HepG2 (cell line): ENCODE data around the gene MBTPS1. TPM values are rescaled to one million over a fixed set of nuclear protein-coding genes. Genes with fewer than 3 reads are reported as not detected.

ENCODE experiments used
- ARNT2 ChIP-seq: sonication (generic); formaldehyde crosslinking; IDR thresholded peaks from 2 replicates; pipeline ENCODE4 v1.8.0; 2022; ENCODE audit warnings: mild to moderate bottlenecking, low read depth, missing genetic modification reagents, moderate library complexity
- ATF7 ChIP-seq, 2 experiments: fragments of 450-650 bp in 1 of 2; sonication (generic) in 1 of 2; formaldehyde crosslinking in 1 of 2; IDR thresholded peaks; 2 replicates each; pipeline versions ENCODE4 v1.4.0 to v1.6.1; 2016 to 2020; ENCODE audit warnings: antibody characterized with exemption in 1 of 2, mild to moderate bottlenecking in 1 of 2, missing genetic modification reagents in 1 of 2
- CAMTA2 ChIP-seq: sonication (generic); formaldehyde crosslinking; IDR thresholded peaks from 2 replicates; pipeline ENCODE4 v1.4.0; 2020; ENCODE audit warnings: mild to moderate bottlenecking, missing genetic modification reagents, borderline replicate concordance
- DNMT3B ChIP-seq: conservative IDR thresholded peaks from 2 replicates; pipeline ENCODE4 v1.6.1; 2016; ENCODE audit warnings: missing biosample characterization, control low read depth
- FIP1L1 ChIP-seq: fragments of 200-400 bp; formaldehyde crosslinking; IDR thresholded peaks from 2 replicates; pipeline ENCODE4 v1.6.1; 2018; ENCODE audit warnings: low read depth, mild to moderate bottlenecking, low read length, moderate library complexity, borderline replicate concordance; ENCODE audit not compliant: insufficient read depth
- ISL2 ChIP-seq: sonication (generic); formaldehyde crosslinking; IDR thresholded peaks from 2 replicates; pipeline ENCODE4 v1.5.0; 2020; ENCODE audit warnings: missing genetic modification reagents
- NCOA2 ChIP-seq: sonication (generic); formaldehyde crosslinking; IDR thresholded peaks from 2 replicates; pipeline ENCODE4 v1.8.0; 2022; ENCODE audit warnings: inconsistent platforms
- NR1H2 ChIP-seq: sonication (generic); formaldehyde crosslinking; IDR thresholded peaks from 2 replicates; pipeline ENCODE4 v1.8.1; 2022; ENCODE audit warnings: low read depth, missing genetic modification reagents, borderline replicate concordance
- NR2F6 ChIP-seq, 2 experiments: IDR thresholded peaks; 2 replicates each; pipeline ENCODE4 v1.6.1; 2016; ENCODE audit warnings: antibody characterized with exemption in 1 of 2, mild to moderate bottlenecking in 1 of 2
- RBFOX2 ChIP-seq: fragments of 200-400 bp; formaldehyde crosslinking; IDR thresholded peaks from 2 replicates; pipeline ENCODE4 v1.6.1; 2017; ENCODE audit warnings: low read depth, mild to moderate bottlenecking, low read length
- THAP8 ChIP-seq: sonication (generic); formaldehyde crosslinking; IDR thresholded peaks from 2 replicates; pipeline ENCODE4 v1.5.1; 2020; ENCODE audit warnings: missing genetic modification reagents, mild to moderate bottlenecking, borderline replicate concordance
- U2AF2 ChIP-seq: fragments of 200-400 bp; formaldehyde crosslinking; IDR thresholded peaks from 2 replicates; pipeline ENCODE4 v1.6.1; 2017; ENCODE audit warnings: low read depth, mild to moderate bottlenecking, low read length
- ZFP91 ChIP-seq: sonication (generic); formaldehyde crosslinking; IDR thresholded peaks from 2 replicates; pipeline ENCODE4 v1.9.0; 2022; ENCODE audit warnings: missing genetic modification reagents, mild to moderate bottlenecking, borderline replicate concordance
- ZNF136 ChIP-seq: sonication (generic); formaldehyde crosslinking; IDR thresholded peaks from 2 replicates; pipeline ENCODE4 v1.8.1; 2022; ENCODE audit warnings: low read depth, mild to moderate bottlenecking, moderate library complexity, missing genetic modification reagents
- ZNF180 ChIP-seq: sonication (generic); formaldehyde crosslinking; IDR thresholded peaks from 2 replicates; pipeline ENCODE4 v1.4.0; 2020; ENCODE audit warnings: low read depth, missing genetic modification reagents, borderline replicate concordance
- ZNF264 ChIP-seq: sonication (generic); formaldehyde crosslinking; IDR thresholded peaks from 2 replicates; pipeline ENCODE4 v1.4.0; 2020; ENCODE audit warnings: missing genetic modification reagents
- ZNF441 ChIP-seq: sonication (generic); formaldehyde crosslinking; IDR thresholded peaks from 2 replicates; pipeline ENCODE4 v1.7.0; 2021; ENCODE audit warnings: missing genetic modification reagents, borderline replicate concordance
- ZNF777 ChIP-seq: sonication (generic); formaldehyde crosslinking; IDR thresholded peaks from 2 replicates; pipeline ENCODE4 v1.4.0; 2020; ENCODE audit warnings: missing genetic modification reagents
- ZNF782 ChIP-seq: sonication (generic); formaldehyde crosslinking; IDR thresholded peaks from 2 replicates; pipeline ENCODE4 v1.4.0; 2020; ENCODE audit warnings: missing genetic modification reagents, mild to moderate bottlenecking, borderline replicate concordance
- ZNF850 ChIP-seq: sonication (generic); formaldehyde crosslinking; conservative IDR thresholded peaks from 2 replicates; pipeline ENCODE4 v1.9.0; 2021; ENCODE audit warnings: mild to moderate bottlenecking, missing genetic modification reagents
- ZNF878 ChIP-seq: sonication (generic); formaldehyde crosslinking; IDR thresholded peaks from 2 replicates; pipeline ENCODE4 v1.8.1; 2023; ENCODE audit warnings: mild to moderate bottlenecking, missing genetic modification reagents, moderate library complexity
- ZSCAN31 ChIP-seq: sonication (generic); formaldehyde crosslinking; IDR thresholded peaks from 2 replicates; pipeline ENCODE4 v1.5.0; 2020; ENCODE audit warnings: low read depth, mild to moderate bottlenecking, missing genetic modification reagents
- polyA plus RNA-seq, 8 experiments: library from polyadenylated mRNA; depleted of rRNA in 3 of 8; stranded (reverse) in 7 of 8; unstranded in 1 of 8; fragments of >200 nt; fragmentation: Illumina TruSeq in 4 of 8; extraction: Trizol in 4 of 8; gene quantifications; 2 replicates each; pipeline versions ENCODE4 v1.2.1 to v1.2.3, GENCODE V29; 2011 to 2016; ENCODE audit warnings: low read depth in 4 of 8, missing spikeins in 1 of 8, mixed read lengths in 1 of 8; ENCODE audit not compliant: insufficient read depth in 1 of 8
- total RNA-seq, 5 experiments: library from RNA; depleted of rRNA; stranded (reverse); fragments of >200 nt; fragmentation: Illumina TruSeq; extraction: Trizol; gene quantifications; 2 replicates each; pipeline ENCODE4 v1.2.3, GENCODE V29; 2016; ENCODE audit warnings: low read depth in 1 of 5
- TF ChIP-seq, protein P1 (sequence below): sonication (generic); formaldehyde crosslinking; IDR thresholded peaks from 2 replicates; pipeline ENCODE4 v1.8.0; 2022; ENCODE audit warnings: mild to moderate bottlenecking, missing genetic modification reagents; ENCODE audit not compliant: insufficient replicate concordance

The MBTPS1 gene
- total and polyA plus RNA-seq, 2 of the 13 experiments (the other 11 are each of a cell fraction or from before 2014, with no cell fraction given) = 56.7 to 91.3 TPM

- TF ChIP-seq ZSCAN31 (CRISPR knock-in tag) (peak; percentile 84), U2AF2 (peak; percentile 79; the same call in 1 of the 2 replicates), FIP1L1 (no peak), ZNF136 (CRISPR knock-in tag) (peak; percentile 92; the same call in 1 of the 2 replicates), THAP8 (CRISPR knock-in tag) (peak; percentile 98; the same call in 1 of the 2 replicates), DNMT3B (peak; percentile 9; the same call in 1 of the 2 replicates), NR2F6 (IDR thresholded peaks at IDR 0.05) (peak; percentile 86), NR2F6 (CRISPR knock-in tag; IDR thresholded peaks at IDR 0.05) (peak; percentile 88), ZNF180 (0 out of 2 replicates have a peak, but pooled peaks have one; percentile 21), RBFOX2 (peak; percentile 98), NCOA2 (peak; percentile 68), ZNF264 (CRISPR knock-in tag) (no peak; the same call in 1 of the 2 replicates), ZNF777 (CRISPR knock-in tag) (peak; percentile 76; the same call in 1 of the 2 replicates), ZFP91 (CRISPR knock-in tag) (peak; percentile 81; the same call in 1 of the 2 replicates), CAMTA2 (CRISPR knock-in tag) (peak; percentile 98), ARNT2 (CRISPR knock-in tag) (peak; percentile 100), ISL2 (CRISPR knock-in tag) (peak; percentile 28), ZNF878 (CRISPR knock-in tag) (peak; percentile 20; the same call in 1 of the 2 replicates), ZNF850 (CRISPR knock-in tag) (peak; percentile 21; the same call in 1 of the 2 replicates), ZNF441 (CRISPR knock-in tag) (peak; percentile 81; the same call in 1 of the 2 replicates), NR1H2 (CRISPR knock-in tag) (peak; percentile 87), ZNF782 (no peak; the same call in 1 of the 2 replicates), ATF7 (IDR thresholded peaks at IDR 0.05) (no peak), ATF7 (CRISPR knock-in tag; IDR thresholded peaks at IDR 0.05) (peak; percentile 5; the same call in 1 of the 2 replicates)
- TF ChIP-seq, protein P1, sequence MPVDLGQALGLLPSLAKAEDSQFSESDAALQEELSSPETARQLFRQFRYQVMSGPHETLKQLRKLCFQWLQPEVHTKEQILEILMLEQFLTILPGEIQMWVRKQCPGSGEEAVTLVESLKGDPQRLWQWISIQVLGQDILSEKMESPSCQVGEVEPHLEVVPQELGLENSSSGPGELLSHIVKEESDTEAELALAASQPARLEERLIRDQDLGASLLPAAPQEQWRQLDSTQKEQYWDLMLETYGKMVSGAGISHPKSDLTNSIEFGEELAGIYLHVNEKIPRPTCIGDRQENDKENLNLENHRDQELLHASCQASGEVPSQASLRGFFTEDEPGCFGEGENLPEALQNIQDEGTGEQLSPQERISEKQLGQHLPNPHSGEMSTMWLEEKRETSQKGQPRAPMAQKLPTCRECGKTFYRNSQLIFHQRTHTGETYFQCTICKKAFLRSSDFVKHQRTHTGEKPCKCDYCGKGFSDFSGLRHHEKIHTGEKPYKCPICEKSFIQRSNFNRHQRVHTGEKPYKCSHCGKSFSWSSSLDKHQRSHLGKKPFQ (CRISPR knock-in tag) = peak; percentile 84
Observed at GRCh38 chr16:84116720-84117493, at the start of gene MBTPS1 (continued).
